Measurements from ENCODE around the gene MTIF3. TPM values are rescaled to one million over a fixed set of nuclear protein-coding genes. Genes with fewer than 3 reads are reported as not detected.
A peak's percentile ranks its signal among the peaks of the same experiment; 100 is the strongest.

MTIF3 gene
- total RNA-seq, 1 experiment from 2014 or later, result 20.7 TPM

DNA sequence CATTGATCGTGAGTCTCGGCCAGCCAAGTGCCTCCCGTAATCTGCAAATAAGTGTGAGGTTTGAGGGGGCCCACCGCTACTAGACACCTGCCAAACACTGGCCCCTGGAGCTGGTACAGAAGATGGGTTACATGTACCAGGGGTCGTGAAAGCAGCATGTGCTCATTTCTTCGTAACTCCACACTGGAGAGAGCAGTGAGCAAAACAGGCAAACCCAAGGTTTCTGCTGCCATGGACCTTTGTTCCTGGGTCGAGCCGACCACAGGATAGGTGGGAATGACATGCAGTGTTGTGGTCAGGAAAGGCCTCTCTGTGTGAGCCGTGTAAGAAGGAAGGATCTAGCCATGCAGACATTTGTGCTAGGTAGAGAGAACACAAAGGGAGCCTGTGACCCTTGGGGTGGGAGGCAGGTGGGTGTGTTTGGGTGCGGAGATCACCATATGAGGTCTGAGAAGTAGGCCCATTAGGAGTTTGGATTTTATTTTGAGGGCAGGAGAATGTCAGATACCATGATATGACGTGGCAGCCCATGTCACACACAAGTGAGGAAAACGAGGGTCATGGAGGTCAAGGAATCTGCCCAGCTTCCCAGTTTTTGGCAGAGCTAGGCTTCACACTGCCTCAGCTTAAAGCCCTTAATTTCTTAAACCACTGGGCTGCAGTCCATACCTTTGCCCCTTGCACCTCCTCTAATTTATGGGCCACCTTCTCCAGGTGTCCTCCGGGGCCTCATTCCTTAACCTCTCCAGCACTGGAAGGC lies 25.0 kb downstream of the MTIF3 start:
- in situ Hi-C loops (cut with HindIII; ENCODE audit: low pct_unique_long_range_greater_than_20kb, low sequenced_read_pairs), result no loop called here
- peak overlapping the region; percentile 93 for H3K27ac ChIP-seq (ENCODE audit: low read length)

DNA sequence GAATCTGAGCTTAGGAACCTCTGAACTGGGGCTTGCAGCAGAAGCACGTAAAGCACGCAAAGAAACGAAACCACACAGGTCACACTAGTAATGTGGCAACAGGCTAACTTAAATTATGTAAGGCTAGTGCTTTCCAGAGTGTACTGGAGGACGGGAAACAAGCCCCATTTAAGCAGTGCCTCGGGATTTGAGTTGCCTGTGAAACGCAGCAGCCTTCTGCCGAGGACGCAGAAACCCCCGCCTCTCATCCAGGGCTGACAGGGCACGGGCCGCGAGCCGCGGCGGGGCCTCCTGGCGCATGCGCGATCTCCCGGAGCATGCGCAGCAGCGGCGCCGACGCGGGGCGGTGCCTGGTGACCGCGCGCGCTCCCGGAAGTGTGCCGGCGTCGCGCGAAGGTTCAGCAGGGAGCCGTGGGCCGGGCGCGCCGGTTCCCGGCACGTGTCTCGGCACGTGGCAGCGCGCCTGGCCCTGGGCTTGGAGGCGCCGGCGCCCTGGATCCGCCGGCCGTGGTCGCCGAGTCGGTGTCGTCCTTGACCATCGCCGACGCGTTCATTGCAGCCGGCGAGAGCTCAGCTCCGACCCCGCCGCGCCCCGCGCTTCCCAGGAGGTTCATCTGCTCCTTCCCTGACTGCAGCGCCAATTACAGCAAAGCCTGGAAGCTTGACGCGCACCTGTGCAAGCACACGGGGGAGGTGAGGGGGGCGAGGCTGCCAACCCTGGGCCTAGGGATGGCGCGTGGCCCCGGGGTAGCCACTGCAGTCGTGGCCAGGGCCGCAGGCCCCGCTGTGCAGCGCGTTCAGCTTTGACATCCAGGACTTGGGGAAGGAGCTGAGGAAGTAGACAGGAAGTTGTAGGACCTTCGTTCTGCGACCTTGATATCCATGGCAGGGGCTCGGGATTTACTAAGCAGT lies 25.9 kb downstream of the MTIF3 start, which contains the start of gene GTF3A:
GTF3A (plus strand) TSS at position 374 of the 912 bp plus-strand sequence.
- intact Hi-C loops (cut with micrococcal nuclease; ENCODE audit: unreplicated experiment), result no loop called here
- DNase-seq (ENCODE audit: low read depth, low spot score), result no peak
- BruUV-seq (replicated peaks), result no TSS peak

More for the DNA sequence above, 25.0 kb downstream of the MTIF3 start:
- no peaks in the 10 kb centered on the region for H3K9me3 ChIP-seq (ENCODE audit: control insufficient read depth, insufficient read depth, low read depth, low read length)
- peaks cover 11% of the 10 kb centered on the region; the same call in 1 of the 2 replicates for H3K4me1 ChIP-seq (ENCODE audit: control insufficient read depth, insufficient read depth, low read length)
- CTCF ChIA-PET, result interaction anchor here (1.0 to 1.6 kb wide), 2 partner anchors 43 to 63 kb away, joined by 3 to 9 read pairs; no protein-coding TSS in a partner anchor
- POLR2A ChIA-PET, result no interaction called here
- H3K4me3 ChIP-seq (ENCODE audit: low read depth in 2 of 2, low read length in 2 of 2), result peak overlapping the region; percentile 63 to 83
- peaks cover 8% of the 10 kb centered on the region for H3K36me3 ChIP-seq (ENCODE audit: control insufficient read depth, insufficient read depth, low read length)
- no TSS peak for BruUV-seq (replicated peaks)
- no peaks in the 10 kb centered on the region for H3K27me3 ChIP-seq (ENCODE audit: control insufficient read depth, insufficient read depth, low read length)
- intact Hi-C loops (cut with micrococcal nuclease; ENCODE audit: unreplicated experiment), result no loop called here
- DNase-seq (ENCODE audit: low read depth, low spot score) (no peak), ATAC-seq (peak; percentile 2; the same call in 1 of the 2 replicates)
- TF ChIP-seq TCF7L2 (IDR thresholded peaks at IDR 0.05; ENCODE audit: low read depth, low read length) (no peak), SIN3A (IDR thresholded peaks at IDR 0.05; ENCODE audit: borderline replicate concordance, insufficient read depth, low read depth, low read length) (no peak), POLR2AphosphoS5 (IDR thresholded peaks at IDR 0.05; ENCODE audit: low read depth, low read length) (no peak)
- TF ChIP-seq, protein P1, sequence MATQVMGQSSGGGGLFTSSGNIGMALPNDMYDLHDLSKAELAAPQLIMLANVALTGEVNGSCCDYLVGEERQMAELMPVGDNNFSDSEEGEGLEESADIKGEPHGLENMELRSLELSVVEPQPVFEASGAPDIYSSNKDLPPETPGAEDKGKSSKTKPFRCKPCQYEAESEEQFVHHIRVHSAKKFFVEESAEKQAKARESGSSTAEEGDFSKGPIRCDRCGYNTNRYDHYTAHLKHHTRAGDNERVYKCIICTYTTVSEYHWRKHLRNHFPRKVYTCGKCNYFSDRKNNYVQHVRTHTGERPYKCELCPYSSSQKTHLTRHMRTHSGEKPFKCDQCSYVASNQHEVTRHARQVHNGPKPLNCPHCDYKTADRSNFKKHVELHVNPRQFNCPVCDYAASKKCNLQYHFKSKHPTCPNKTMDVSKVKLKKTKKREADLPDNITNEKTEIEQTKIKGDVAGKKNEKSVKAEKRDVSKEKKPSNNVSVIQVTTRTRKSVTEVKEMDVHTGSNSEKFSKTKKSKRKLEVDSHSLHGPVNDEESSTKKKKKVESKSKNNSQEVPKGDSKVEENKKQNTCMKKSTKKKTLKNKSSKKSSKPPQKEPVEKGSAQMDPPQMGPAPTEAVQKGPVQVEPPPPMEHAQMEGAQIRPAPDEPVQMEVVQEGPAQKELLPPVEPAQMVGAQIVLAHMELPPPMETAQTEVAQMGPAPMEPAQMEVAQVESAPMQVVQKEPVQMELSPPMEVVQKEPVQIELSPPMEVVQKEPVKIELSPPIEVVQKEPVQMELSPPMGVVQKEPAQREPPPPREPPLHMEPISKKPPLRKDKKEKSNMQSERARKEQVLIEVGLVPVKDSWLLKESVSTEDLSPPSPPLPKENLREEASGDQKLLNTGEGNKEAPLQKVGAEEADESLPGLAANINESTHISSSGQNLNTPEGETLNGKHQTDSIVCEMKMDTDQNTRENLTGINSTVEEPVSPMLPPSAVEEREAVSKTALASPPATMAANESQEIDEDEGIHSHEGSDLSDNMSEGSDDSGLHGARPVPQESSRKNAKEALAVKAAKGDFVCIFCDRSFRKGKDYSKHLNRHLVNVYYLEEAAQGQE (IDR thresholded peaks at IDR 0.05; ENCODE audit: insufficient read depth in 1 of 2, low read depth in 2 of 2, low read length in 1 of 2), result no peak
- TF ChIP-seq, protein P2, sequence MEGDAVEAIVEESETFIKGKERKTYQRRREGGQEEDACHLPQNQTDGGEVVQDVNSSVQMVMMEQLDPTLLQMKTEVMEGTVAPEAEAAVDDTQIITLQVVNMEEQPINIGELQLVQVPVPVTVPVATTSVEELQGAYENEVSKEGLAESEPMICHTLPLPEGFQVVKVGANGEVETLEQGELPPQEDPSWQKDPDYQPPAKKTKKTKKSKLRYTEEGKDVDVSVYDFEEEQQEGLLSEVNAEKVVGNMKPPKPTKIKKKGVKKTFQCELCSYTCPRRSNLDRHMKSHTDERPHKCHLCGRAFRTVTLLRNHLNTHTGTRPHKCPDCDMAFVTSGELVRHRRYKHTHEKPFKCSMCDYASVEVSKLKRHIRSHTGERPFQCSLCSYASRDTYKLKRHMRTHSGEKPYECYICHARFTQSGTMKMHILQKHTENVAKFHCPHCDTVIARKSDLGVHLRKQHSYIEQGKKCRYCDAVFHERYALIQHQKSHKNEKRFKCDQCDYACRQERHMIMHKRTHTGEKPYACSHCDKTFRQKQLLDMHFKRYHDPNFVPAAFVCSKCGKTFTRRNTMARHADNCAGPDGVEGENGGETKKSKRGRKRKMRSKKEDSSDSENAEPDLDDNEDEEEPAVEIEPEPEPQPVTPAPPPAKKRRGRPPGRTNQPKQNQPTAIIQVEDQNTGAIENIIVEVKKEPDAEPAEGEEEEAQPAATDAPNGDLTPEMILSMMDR (IDR thresholded peaks at IDR 0.05), result no peak

More for the DNA sequence above, 25.9 kb downstream of the MTIF3 start, which contains the start of gene GTF3A:
- in situ Hi-C loops (cut with HindIII; ENCODE audit: low pct_unique_long_range_greater_than_20kb, low sequenced_read_pairs), result no loop called here
- Histone ChIP-seq H3K27ac (ENCODE audit: low read length) (peak within 1 kb of the TSS; percentile 93), H3K4me3 (ENCODE audit: low read depth in 2 of 2, low read length in 2 of 2) (peak within 1 kb of the TSS; percentile 63 to 83), H3K27me3 (ENCODE audit: control insufficient read depth, insufficient read depth, low read length) (no peaks in the 10 kb centered on the region), H3K36me3 (ENCODE audit: control insufficient read depth, insufficient read depth, low read length) (peaks cover 5% of the 10 kb centered on the region), H3K9me3 (ENCODE audit: control insufficient read depth, insufficient read depth, low read depth, low read length) (no peaks in the 10 kb centered on the region), H3K4me1 (ENCODE audit: control insufficient read depth, insufficient read depth, low read length) (peaks cover 11% of the 10 kb centered on the region; the same call in 1 of the 2 replicates)
- peak; percentile 76 for TF ChIP-seq POLR2AphosphoS5 (IDR thresholded peaks at IDR 0.05; ENCODE audit: low read depth, low read length)
- TF ChIP-seq TCF7L2 (IDR thresholded peaks at IDR 0.05; ENCODE audit: low read depth, low read length), result no peak
- 0 out of 2 replicates have a peak, but pooled peaks have one; percentile 62 for TF ChIP-seq SIN3A (IDR thresholded peaks at IDR 0.05; ENCODE audit: borderline replicate concordance, insufficient read depth, low read depth, low read length)
- CTCF ChIA-PET, result interaction anchor here (1.6 kb wide), 1 partner anchor 62 kb away, joined by 9 read pairs; no protein-coding TSS in a partner anchor
- peak; percentile 90 for ATAC-seq
- POLR2A ChIA-PET, result no interaction called here

Measured in Panc1 (cell line).